Prostate gland (tissue), 2 donors: Measurements from ENCODE around the gene PTPN7. TPM values are rescaled to one million over a fixed set of nuclear protein-coding genes. Genes with fewer than 3 reads are reported as not detected.

Experiments used
- DNase-seq: peaks from one replicate; pipeline ENCODE4 v3.0.0-alpha.2; 2019; ENCODE audit warnings: low spot score
- H3K27ac ChIP-seq, 2 donors: fragments of 200-600 bp; sonication (generic); 2 replicates each; pipeline ENCODE4 v1.5.1; 2017 to 2019
- H3K27me3 ChIP-seq: fragments of 200-600 bp; sonication (generic); replicated peaks from 2 replicates; pipeline ENCODE4 v1.5.1; 2019; ENCODE audit not compliant: insufficient read depth
- H3K36me3 ChIP-seq, 2 donors: fragments of 200-600 bp; sonication (generic); 1 replicate in 1 of 2; 2 replicates in 1 of 2; pipeline versions ENCODE4 v1.5.1 to v1.8.1; 2017 to 2019
- H3K4me1 ChIP-seq: fragments of 200-600 bp; sonication (generic); replicated peaks from 2 replicates; pipeline ENCODE4 v1.5.1; 2019
- H3K4me3 ChIP-seq, 2 donors: fragments of 200-600 bp; sonication (generic); 2 replicates each; pipeline ENCODE4 v1.5.1; 2017 to 2019
- H3K9me3 ChIP-seq: fragments of 200-600 bp; sonication (generic); 2 replicates; pipeline ENCODE4 v1.5.1; 2017
- POLR2A ChIP-seq: fragments of 450-650 bp; IDR thresholded peaks from one replicate; pipeline ENCODE4 v1.6.1; 2016; ENCODE audit warnings: antibody characterized with exemption, mild to moderate bottlenecking
- POLR2AphosphoS5 ChIP-seq: sonication (generic); formaldehyde crosslinking; IDR thresholded peaks from one replicate; pipeline ENCODE4 v1.6.1; 2017; ENCODE audit warnings: antibody characterized with exemption
- WGBS: methylation state at CpG from one replicate; pipeline ENCODE4 v1.1.5; 2018; 5-methylcytosine and 5-hydroxymethylcytosine counted together
- intact Hi-C: fragments of 100-400 bp; cut with DNase I; formaldehyde crosslinking; loops from one replicate; pipeline ENCODE4 v1.14.2; 2022
- total RNA-seq, 2 donors: library from RNA; depleted of rRNA; stranded (reverse); fragments of >200 nt; gene quantifications; one replicate each; pipeline ENCODE4 v1.1.0, GENCODE V29; 2016
- TF ChIP-seq, protein P1 (sequence below), 4 experiments: fragments of 200-600 bp in 2 of 4; fragments of 450-650 bp in 2 of 4; sonication (generic) in 2 of 4; IDR thresholded peaks; 1 replicate in 3 of 4; 2 replicates in 1 of 4; pipeline ENCODE4 v1.5.1; 2016 to 2019; ENCODE audit warnings: antibody characterized with exemption in 4 of 4, mild to moderate bottlenecking in 2 of 4, moderate library complexity in 2 of 4

PTPN7 gene
- total RNA-seq, 2 donors from 2014 or later = 0.73 to 61.8 TPM

DNA sequence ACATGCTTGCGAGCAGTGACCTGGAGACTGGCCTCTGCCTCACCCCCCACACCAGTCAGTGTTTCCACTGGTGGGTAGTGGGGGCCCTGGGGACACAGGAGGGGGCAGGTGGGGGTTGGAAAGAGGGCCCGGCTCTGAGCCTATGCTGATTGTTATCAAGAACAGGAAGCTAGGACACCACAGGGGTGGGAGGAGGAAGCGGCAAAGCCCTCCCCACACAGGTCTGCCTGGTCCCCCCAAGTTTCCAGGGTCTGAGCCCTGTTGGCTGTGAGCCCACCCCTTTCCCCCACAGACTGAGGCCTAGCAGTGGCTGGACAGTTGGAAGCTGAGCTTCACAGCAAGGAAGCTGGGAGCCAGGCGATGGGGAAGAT lies 1.6 kb upstream of the PTPN7 start:
- Histone ChIP-seq H3K4me1 (no peaks in the 10 kb centered on the region), H3K27me3 (no peaks in the 10 kb centered on the region), H3K4me3 (no peak overlapping the region), H3K27ac (no peak overlapping the region), H3K9me3 (no peaks in the 10 kb centered on the region), H3K36me3 (no peaks in the 10 kb centered on the region)
- no peak for DNase-seq
- TF ChIP-seq, protein P1, sequence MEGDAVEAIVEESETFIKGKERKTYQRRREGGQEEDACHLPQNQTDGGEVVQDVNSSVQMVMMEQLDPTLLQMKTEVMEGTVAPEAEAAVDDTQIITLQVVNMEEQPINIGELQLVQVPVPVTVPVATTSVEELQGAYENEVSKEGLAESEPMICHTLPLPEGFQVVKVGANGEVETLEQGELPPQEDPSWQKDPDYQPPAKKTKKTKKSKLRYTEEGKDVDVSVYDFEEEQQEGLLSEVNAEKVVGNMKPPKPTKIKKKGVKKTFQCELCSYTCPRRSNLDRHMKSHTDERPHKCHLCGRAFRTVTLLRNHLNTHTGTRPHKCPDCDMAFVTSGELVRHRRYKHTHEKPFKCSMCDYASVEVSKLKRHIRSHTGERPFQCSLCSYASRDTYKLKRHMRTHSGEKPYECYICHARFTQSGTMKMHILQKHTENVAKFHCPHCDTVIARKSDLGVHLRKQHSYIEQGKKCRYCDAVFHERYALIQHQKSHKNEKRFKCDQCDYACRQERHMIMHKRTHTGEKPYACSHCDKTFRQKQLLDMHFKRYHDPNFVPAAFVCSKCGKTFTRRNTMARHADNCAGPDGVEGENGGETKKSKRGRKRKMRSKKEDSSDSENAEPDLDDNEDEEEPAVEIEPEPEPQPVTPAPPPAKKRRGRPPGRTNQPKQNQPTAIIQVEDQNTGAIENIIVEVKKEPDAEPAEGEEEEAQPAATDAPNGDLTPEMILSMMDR (IDR thresholded peaks at IDR 0.05) = no peak
- TF ChIP-seq POLR2A (no peak), POLR2AphosphoS5 (no peak)
- intact Hi-C loops = no loop called here
- WGBS = 66% methylated on average over 4 of the region's 4 CpGs

DNA sequence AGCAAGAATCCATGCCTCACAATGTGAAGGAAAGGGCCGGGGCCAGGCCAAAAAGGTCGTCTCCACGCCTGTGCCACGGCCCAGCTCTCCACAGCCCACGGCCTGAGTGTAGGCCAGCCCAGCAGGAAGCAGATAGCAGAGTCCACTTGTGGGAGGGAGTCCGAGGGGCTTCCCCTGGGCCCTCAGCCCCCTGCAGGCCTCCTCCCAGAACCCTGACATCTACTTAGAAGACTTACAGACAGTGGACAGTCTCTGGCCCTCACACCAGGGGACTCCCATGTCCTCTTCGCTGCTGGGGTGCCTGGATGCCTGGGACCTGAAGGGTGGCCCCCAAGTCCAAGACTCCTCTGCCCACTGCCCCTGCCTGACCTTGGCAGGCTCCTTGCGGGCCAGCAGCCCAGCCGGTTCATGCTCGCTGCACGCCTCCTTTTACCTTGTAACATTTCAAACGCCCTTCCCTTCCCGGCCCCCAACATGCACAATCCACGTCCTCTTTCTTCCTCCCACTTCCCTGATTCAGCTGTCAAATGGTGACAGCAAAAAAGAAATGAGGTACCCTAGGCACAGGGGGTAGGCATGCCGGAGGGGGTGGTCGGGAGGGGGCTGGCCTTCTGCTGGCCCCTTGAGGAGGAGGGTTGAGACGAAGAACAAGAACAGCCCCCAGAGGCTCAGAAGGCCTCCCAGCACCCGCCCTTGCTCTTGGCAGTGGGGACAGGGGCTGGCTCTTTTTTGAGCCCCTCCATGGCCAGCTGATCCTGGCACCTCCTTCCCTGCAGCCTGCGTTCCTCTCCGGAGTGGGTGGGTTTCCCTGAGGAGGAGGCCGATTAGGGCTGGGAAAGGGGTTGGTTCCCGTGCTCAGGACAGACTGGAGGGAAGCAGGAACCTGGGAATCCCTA lies 997 bp upstream of the PTPN7 start:
- TF ChIP-seq POLR2AphosphoS5 = no peak
- no peak for TF ChIP-seq POLR2A
- TF ChIP-seq, protein P1 (IDR thresholded peaks at IDR 0.05) = no peak
- intact Hi-C loops = no loop called here
- 74% methylated on average over 22 of the region's 22 CpGs for WGBS
- no peak overlapping the region for H3K4me3 ChIP-seq
- no peaks in the 10 kb centered on the region for H3K27me3 ChIP-seq
- H3K36me3 ChIP-seq = no peaks in the 10 kb centered on the region
- no peak overlapping the region for H3K27ac ChIP-seq
- H3K9me3 ChIP-seq = no peaks in the 10 kb centered on the region
- no peak for DNase-seq
- no peaks in the 10 kb centered on the region for H3K4me1 ChIP-seq

DNA sequence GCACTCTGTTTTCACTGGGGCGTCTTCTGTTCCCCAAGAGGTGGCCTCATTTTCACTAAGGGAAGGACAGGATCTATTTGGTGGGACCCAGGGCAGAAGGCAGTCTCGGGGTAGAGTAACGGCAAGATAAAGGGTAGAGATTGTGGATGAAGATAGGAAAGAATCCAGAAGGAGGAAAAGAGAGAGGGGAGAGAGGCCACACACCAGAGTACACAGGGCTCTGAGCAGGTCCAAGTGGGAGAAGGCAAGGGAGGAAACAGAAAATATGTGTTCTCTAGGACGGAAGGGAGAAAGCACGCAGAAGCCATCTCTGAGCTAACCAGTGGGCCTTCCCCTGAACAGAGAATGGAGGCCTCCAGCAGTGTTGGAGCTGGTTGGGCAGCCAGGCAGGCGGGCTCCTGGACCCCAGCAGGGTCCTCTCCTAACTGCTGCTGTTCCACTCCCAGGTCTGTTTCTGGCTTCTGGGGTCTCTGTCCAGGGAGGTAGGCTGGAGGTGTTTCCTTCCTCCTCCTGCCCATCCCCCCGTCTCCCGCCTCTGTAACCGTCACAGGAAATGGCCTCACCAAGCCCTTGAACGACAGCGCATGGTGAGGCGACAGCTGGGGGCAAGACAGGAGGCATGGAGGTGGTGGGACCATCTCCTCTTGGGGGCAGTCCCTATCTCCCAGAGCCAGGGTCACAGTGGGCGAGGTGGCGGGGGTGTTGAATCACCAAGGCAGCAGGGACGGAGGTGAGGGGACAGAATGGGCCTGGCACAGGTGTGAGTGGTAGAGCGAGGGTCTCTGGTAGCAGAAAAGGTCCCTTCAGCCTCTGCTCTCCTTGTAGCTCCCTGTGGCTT lies 649 bp downstream of the PTPN7 start:
- Histone ChIP-seq H3K9me3 (no peaks in the 10 kb centered on the region), H3K36me3 (no peaks in the 10 kb centered on the region), H3K4me3 (no peak overlapping the region), H3K27ac (no peak overlapping the region), H3K27me3 (no peaks in the 10 kb centered on the region), H3K4me1 (no peaks in the 10 kb centered on the region)
- intact Hi-C loops = no loop called here
- no peak for DNase-seq
- TF ChIP-seq POLR2AphosphoS5 = no peak
- TF ChIP-seq POLR2A = no peak
- TF ChIP-seq, protein P1 (IDR thresholded peaks at IDR 0.05) = no peak
- 78% methylated on average over 16 of the region's 16 CpGs for WGBS

DNA sequence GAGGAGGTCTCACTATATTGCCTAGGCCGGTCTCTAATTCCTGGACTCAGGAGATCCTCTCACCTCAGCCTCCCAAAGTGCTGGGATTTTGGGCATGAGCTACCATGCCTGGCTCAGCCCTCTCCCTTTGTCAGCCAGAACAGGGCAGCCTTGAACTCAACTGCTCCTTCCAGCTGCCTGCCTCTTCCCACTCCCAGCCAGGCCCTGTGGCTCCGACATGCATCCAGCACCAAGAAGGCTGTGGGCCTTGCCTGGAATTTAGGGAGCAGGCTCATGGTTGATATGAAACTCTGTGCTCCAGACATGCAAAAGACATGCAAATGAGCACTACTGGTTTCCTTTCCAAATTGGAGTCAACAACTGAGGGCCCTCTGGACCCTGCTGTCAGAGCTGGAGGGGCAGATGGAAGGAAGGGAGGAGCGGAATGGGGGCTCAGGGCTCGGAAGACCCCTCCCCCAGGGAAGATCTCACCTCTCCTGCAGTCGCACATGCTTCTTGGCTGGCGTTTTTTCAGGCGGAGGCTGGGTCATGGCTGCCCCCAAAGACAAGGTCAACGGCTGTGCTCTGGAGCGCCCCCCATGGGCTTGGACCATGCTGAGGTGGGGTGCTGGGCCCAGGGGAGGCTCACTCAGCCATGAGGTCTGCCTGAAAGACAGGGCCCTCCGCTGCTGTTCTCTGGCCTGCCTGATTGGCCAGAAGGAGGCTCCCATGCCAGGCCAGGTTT lies 1.4 kb downstream of the PTPN7 start:
- H3K36me3 ChIP-seq = no peaks in the 10 kb centered on the region
- no peaks in the 10 kb centered on the region for H3K9me3 ChIP-seq
- no peaks in the 10 kb centered on the region for H3K27me3 ChIP-seq
- WGBS = 88% methylated on average over 10 of the region's 10 CpGs
- TF ChIP-seq POLR2AphosphoS5 (no peak), POLR2A (no peak)
- TF ChIP-seq, protein P1 (IDR thresholded peaks at IDR 0.05) = no peak
- intact Hi-C loops = no loop called here
- H3K4me1 ChIP-seq = no peaks in the 10 kb centered on the region
- H3K4me3 ChIP-seq = no peak overlapping the region
- H3K27ac ChIP-seq = no peak overlapping the region
- no peak for DNase-seq
